ENCODE data around the gene TSKU.

GRCh38 chr11:76824980-76825725 is 42.0 kb downstream of the TSKU start:
- TF ChIP-seq CTCF (IDR thresholded peaks at IDR 0.05) = no peak
- TF ChIP-seq POLR2A (IDR thresholded peaks at IDR 0.05) = no peak

Data from transverse colon (tissue), 3 donors.